ENCODE data around the gene COL28A1. TPM values are rescaled to one million over a fixed set of nuclear protein-coding genes. Genes with fewer than 3 reads are reported as not detected.
"Not testable (repeated sequence)": the region's sequence is repeated elsewhere in the genome, so short reads cannot be mapped to it uniquely, and the experiment has no call there.

The COL28A1 gene
- total RNA-seq, 1 donor from 2014 or later, result not detected

- H3K27me3 Mint-ChIP-seq (ENCODE audit: insufficient read depth), result peaks cover 3% of the 10 kb centered on the region
- H3K4me3 Mint-ChIP-seq, result no peak overlapping the region
- H3K9me3 Mint-ChIP-seq, result no peaks in the 10 kb centered on the region
- no peak for DNase-seq (ENCODE audit: low spot score)
- no peaks in the 10 kb centered on the region for H3K36me3 Mint-ChIP-seq (ENCODE audit: low read depth)
- no peak overlapping the region for H3K27ac Mint-ChIP-seq
- intact Hi-C loops (cut with micrococcal nuclease), result no loop called here
- no peaks in the 10 kb centered on the region for H3K4me1 Mint-ChIP-seq (ENCODE audit: low read depth)
Observed at GRCh38 chr7:7414791-7415603, 120.7 kb downstream of the COL28A1 start.

- no peaks in the 10 kb centered on the region for H3K4me1 Mint-ChIP-seq (ENCODE audit: low read depth)
- peaks cover 5% of the 10 kb centered on the region for H3K27me3 Mint-ChIP-seq (ENCODE audit: insufficient read depth)
- no peaks in the 10 kb centered on the region for H3K36me3 Mint-ChIP-seq (ENCODE audit: low read depth)
- intact Hi-C loops (cut with micrococcal nuclease), result no loop called here
- DNase-seq (ENCODE audit: low spot score), result no peak
- no peak overlapping the region for H3K4me3 Mint-ChIP-seq
- no peaks in the 10 kb centered on the region for H3K9me3 Mint-ChIP-seq
- no peak overlapping the region for H3K27ac Mint-ChIP-seq
Observed at GRCh38 chr7:7408001-7408770, 127.5 kb downstream of the COL28A1 start.

GRCh38 chr7:7405461-7405860, 130.2 kb downstream of the COL28A1 start:
- H3K36me3 Mint-ChIP-seq (ENCODE audit: low read depth), result no peaks in the 10 kb centered on the region
- peaks cover 5% of the 10 kb centered on the region for H3K27me3 Mint-ChIP-seq (ENCODE audit: insufficient read depth)
- intact Hi-C loops (cut with micrococcal nuclease), result no loop called here
- no peak overlapping the region for H3K27ac Mint-ChIP-seq
- no peak for DNase-seq (ENCODE audit: low spot score)
- no peak overlapping the region for H3K4me3 Mint-ChIP-seq
- no peaks in the 10 kb centered on the region for H3K9me3 Mint-ChIP-seq
- no peaks in the 10 kb centered on the region for H3K4me1 Mint-ChIP-seq (ENCODE audit: low read depth)

GRCh38 chr7:7399707-7400106, 136.0 kb downstream of the COL28A1 start:
- H3K36me3 Mint-ChIP-seq (ENCODE audit: low read depth), result no peaks in the 10 kb centered on the region
- no peak for DNase-seq (ENCODE audit: low spot score)
- no peaks in the 10 kb centered on the region for H3K4me1 Mint-ChIP-seq (ENCODE audit: low read depth)
- no peak overlapping the region for H3K27ac Mint-ChIP-seq
- no peak overlapping the region for H3K4me3 Mint-ChIP-seq
- no peaks in the 10 kb centered on the region for H3K9me3 Mint-ChIP-seq
- peaks cover 3% of the 10 kb centered on the region for H3K27me3 Mint-ChIP-seq (ENCODE audit: insufficient read depth)
- intact Hi-C loops (cut with micrococcal nuclease), result no loop called here

GRCh38 chr7:7395785-7396184, 139.9 kb downstream of the COL28A1 start:
- H3K9me3 Mint-ChIP-seq, result peaks cover 14% of the 10 kb centered on the region
- H3K4me3 Mint-ChIP-seq, result no peak overlapping the region
- H3K36me3 Mint-ChIP-seq (ENCODE audit: low read depth), result no peaks in the 10 kb centered on the region
- H3K27me3 Mint-ChIP-seq (ENCODE audit: insufficient read depth), result peaks cover 2% of the 10 kb centered on the region
- no peak for DNase-seq (ENCODE audit: low spot score)
- intact Hi-C loops (cut with micrococcal nuclease), result no loop called here
- H3K27ac Mint-ChIP-seq, result no peak overlapping the region
- H3K4me1 Mint-ChIP-seq (ENCODE audit: low read depth), result no peaks in the 10 kb centered on the region

- H3K27me3 Mint-ChIP-seq (ENCODE audit: insufficient read depth); H3K27ac Mint-ChIP-seq; intact Hi-C loops (cut with micrococcal nuclease); H3K4me3 Mint-ChIP-seq; DNase-seq (ENCODE audit: low spot score); H3K36me3 Mint-ChIP-seq (ENCODE audit: low read depth); H3K4me1 Mint-ChIP-seq (ENCODE audit: low read depth): not testable (repeated sequence)
- peaks cover 14% of the 10 kb centered on the region for H3K9me3 Mint-ChIP-seq
Observed at GRCh38 chr7:7388164-7388563, 147.5 kb downstream of the COL28A1 start.

- Mint-ChIP-seq H3K4me1 (ENCODE audit: low read depth) (no peaks in the 10 kb centered on the region), H3K27ac (no peak overlapping the region), H3K9me3 (no peaks in the 10 kb centered on the region), H3K36me3 (ENCODE audit: low read depth) (no peaks in the 10 kb centered on the region), H3K4me3 (no peak overlapping the region), H3K27me3 (ENCODE audit: insufficient read depth) (no peaks in the 10 kb centered on the region)
- intact Hi-C loops (cut with micrococcal nuclease), result no loop called here
- DNase-seq (ENCODE audit: low spot score), result no peak
Observed at GRCh38 chr7:7385421-7385820, 150.3 kb downstream of the COL28A1 start.

GRCh38 chr7:7384228-7384627, 151.4 kb downstream of the COL28A1 start:
- no peak overlapping the region for H3K27ac Mint-ChIP-seq
- intact Hi-C loops (cut with micrococcal nuclease), result no loop called here
- no peaks in the 10 kb centered on the region for H3K36me3 Mint-ChIP-seq (ENCODE audit: low read depth)
- H3K27me3 Mint-ChIP-seq (ENCODE audit: insufficient read depth), result peaks cover 2% of the 10 kb centered on the region
- H3K4me1 Mint-ChIP-seq (ENCODE audit: low read depth), result no peaks in the 10 kb centered on the region
- no peak for DNase-seq (ENCODE audit: low spot score)
- no peaks in the 10 kb centered on the region for H3K9me3 Mint-ChIP-seq
- no peak overlapping the region for H3K4me3 Mint-ChIP-seq

GRCh38 chr7:7375538-7375937, 160.1 kb downstream of the COL28A1 start:
- intact Hi-C loops (cut with micrococcal nuclease), result no loop called here

GRCh38 chr7:7370076-7370475, 165.6 kb downstream of the COL28A1 start:
- intact Hi-C loops (cut with micrococcal nuclease), result no loop called here
- no peaks in the 10 kb centered on the region for H3K36me3 Mint-ChIP-seq (ENCODE audit: low read depth)
- H3K27ac Mint-ChIP-seq, result no peak overlapping the region
- no peaks in the 10 kb centered on the region for H3K27me3 Mint-ChIP-seq (ENCODE audit: insufficient read depth)
- H3K4me3 Mint-ChIP-seq, result no peak overlapping the region
- no peaks in the 10 kb centered on the region for H3K9me3 Mint-ChIP-seq
- no peaks in the 10 kb centered on the region for H3K4me1 Mint-ChIP-seq (ENCODE audit: low read depth)
- no peak for DNase-seq (ENCODE audit: low spot score)

More at GRCh38 chr7:7375538-7375937, 160.1 kb downstream of the COL28A1 start:
- Mint-ChIP-seq H3K27ac (no peak overlapping the region), H3K4me3 (no peak overlapping the region), H3K4me1 (ENCODE audit: low read depth) (no peaks in the 10 kb centered on the region), H3K9me3 (no peaks in the 10 kb centered on the region), H3K27me3 (ENCODE audit: insufficient read depth) (peaks cover 3% of the 10 kb centered on the region), H3K36me3 (ENCODE audit: low read depth) (no peaks in the 10 kb centered on the region)
- no peak for DNase-seq (ENCODE audit: low spot score)

- no peaks in the 10 kb centered on the region for H3K4me1 Mint-ChIP-seq (ENCODE audit: low read depth)
- no peak for DNase-seq (ENCODE audit: low spot score)
Observed at GRCh38 chr7:7369134-7369533, 166.5 kb downstream of the COL28A1 start.

GRCh38 chr7:7354674-7355073, 181.0 kb downstream of the COL28A1 start:
- no peaks in the 10 kb centered on the region for H3K9me3 Mint-ChIP-seq
- intact Hi-C loops (cut with micrococcal nuclease), result no loop called here
- H3K4me3 Mint-ChIP-seq, result no peak overlapping the region
- H3K27me3 Mint-ChIP-seq (ENCODE audit: insufficient read depth), result peaks cover 2% of the 10 kb centered on the region
- no peaks in the 10 kb centered on the region for H3K4me1 Mint-ChIP-seq (ENCODE audit: low read depth)
- no peak for DNase-seq (ENCODE audit: low spot score)
- no peaks in the 10 kb centered on the region for H3K36me3 Mint-ChIP-seq (ENCODE audit: low read depth)
- no peak overlapping the region for H3K27ac Mint-ChIP-seq

More at GRCh38 chr7:7369134-7369533, 166.5 kb downstream of the COL28A1 start:
- intact Hi-C loops (cut with micrococcal nuclease), result no loop called here
- no peaks in the 10 kb centered on the region for H3K9me3 Mint-ChIP-seq
- H3K27me3 Mint-ChIP-seq (ENCODE audit: insufficient read depth), result no peaks in the 10 kb centered on the region
- no peak overlapping the region for H3K4me3 Mint-ChIP-seq
- no peak overlapping the region for H3K27ac Mint-ChIP-seq
- no peaks in the 10 kb centered on the region for H3K36me3 Mint-ChIP-seq (ENCODE audit: low read depth)

GRCh38 chr7:7352845-7353244, 182.8 kb downstream of the COL28A1 start:
- H3K27ac Mint-ChIP-seq, result no peak overlapping the region
- intact Hi-C loops (cut with micrococcal nuclease), result no loop called here
- H3K4me1 Mint-ChIP-seq (ENCODE audit: low read depth), result no peaks in the 10 kb centered on the region
- H3K36me3 Mint-ChIP-seq (ENCODE audit: low read depth), result no peaks in the 10 kb centered on the region
- H3K4me3 Mint-ChIP-seq, result no peak overlapping the region
- H3K9me3 Mint-ChIP-seq, result no peaks in the 10 kb centered on the region
- H3K27me3 Mint-ChIP-seq (ENCODE audit: insufficient read depth), result peaks cover 2% of the 10 kb centered on the region
- DNase-seq (ENCODE audit: low spot score), result no peak
